ENCODE results near the gene DVL3.
"Not testable (repeated sequence)": the region's sequence is repeated elsewhere in the genome, so short reads cannot be mapped to it uniquely, and the experiment has no call there.

The DVL3 gene

GRCh38 chr3:184155644-184156521 lies 706 bp downstream of the DVL3 start:
- peak; percentile 19 for DNase-seq (ENCODE audit: low read depth)

GRCh38 chr3:184156522-184156955 lies 1.4 kb downstream of the DVL3 start:
- no peak for DNase-seq (ENCODE audit: low read depth)

- DNase-seq (ENCODE audit: low read depth): no peak
Observed at GRCh38 chr3:184157206-184157605, 2.0 kb downstream of the DVL3 start.

- DNase-seq (ENCODE audit: low read depth): no peak
Observed at GRCh38 chr3:184158404-184158803, 3.2 kb downstream of the DVL3 start.

GRCh38 chr3:184160456-184160855 lies 5.3 kb downstream of the DVL3 start:
- DNase-seq (ENCODE audit: low read depth): no peak

- not testable (repeated sequence) for DNase-seq (ENCODE audit: low read depth)
Observed at GRCh38 chr3:184162571-184163070, 7.4 kb downstream of the DVL3 start.

- DNase-seq (ENCODE audit: low read depth): no peak
Observed at GRCh38 chr3:184164648-184165330, 9.6 kb downstream of the DVL3 start.

- DNase-seq (ENCODE audit: low read depth): no peak
Observed at GRCh38 chr3:184165543-184165942, 10.4 kb downstream of the DVL3 start.

- DNase-seq (ENCODE audit: low read depth): no peak
Observed at GRCh38 chr3:184166671-184167070, 11.5 kb downstream of the DVL3 start.

GRCh38 chr3:184167786-184168185 lies 12.6 kb downstream of the DVL3 start:
- no peak for DNase-seq (ENCODE audit: low read depth)

GRCh38 chr3:184168363-184169120 lies 13.4 kb downstream of the DVL3 start:
- no peak for DNase-seq (ENCODE audit: low read depth)

GRCh38 chr3:184169896-184170875 lies 15.0 kb downstream of the DVL3 start:
- no peak for DNase-seq (ENCODE audit: low read depth)

- no peak for DNase-seq (ENCODE audit: low read depth)
Observed at GRCh38 chr3:184171562-184171961, 16.4 kb downstream of the DVL3 start.

- DNase-seq (ENCODE audit: low read depth): no peak
Observed at GRCh38 chr3:184172681-184173373, 17.6 kb downstream of the DVL3 start.

GRCh38 chr3:184173374-184173722 lies 18.2 kb downstream of the DVL3 start:
- DNase-seq (ENCODE audit: low read depth): no peak

GRCh38 chr3:184174284-184174645 lies 19.1 kb downstream of the DVL3 start:
- no peak for DNase-seq (ENCODE audit: low read depth)

GRCh38 chr3:184174646-184175492 lies 19.7 kb downstream of the DVL3 start, which contains the start of gene AP2M1:
AP2M1 (plus strand) TSS chr3:184174855; CDS start chr3:184176994, 2,139 bp downstream.
- DNase-seq (ENCODE audit: low read depth): peak; percentile 96

GRCh38 chr3:184175506-184175905 lies 20.3 kb downstream of the DVL3 start:
- DNase-seq (ENCODE audit: low read depth): no peak

- DNase-seq (ENCODE audit: low read depth): no peak
Observed at GRCh38 chr3:184175981-184176376, 20.8 kb downstream of the DVL3 start.
